GM12864 (cell line): ENCODE measurements around the gene ADA.

Experiments used
- DNase-seq: peaks from one replicate; pipeline ENCODE4 v3.0.0-alpha.2; 2011; ENCODE audit warnings: low read depth
- H3K4me3 ChIP-seq: 2 replicates; pipeline ENCODE4 v1.5.1; 2011; ENCODE audit warnings: mild to moderate bottlenecking, low read depth, low read length, control low read depth
- TF ChIP-seq, protein P1 (sequence below): IDR thresholded peaks from 2 replicates; pipeline ENCODE4 v1.5.1; 2011; ENCODE audit warnings: low read depth, mild to moderate bottlenecking, moderate library complexity, low read length, control low read depth, inconsistent platforms; ENCODE audit errors: missing control alignments

ADA gene

DNA sequence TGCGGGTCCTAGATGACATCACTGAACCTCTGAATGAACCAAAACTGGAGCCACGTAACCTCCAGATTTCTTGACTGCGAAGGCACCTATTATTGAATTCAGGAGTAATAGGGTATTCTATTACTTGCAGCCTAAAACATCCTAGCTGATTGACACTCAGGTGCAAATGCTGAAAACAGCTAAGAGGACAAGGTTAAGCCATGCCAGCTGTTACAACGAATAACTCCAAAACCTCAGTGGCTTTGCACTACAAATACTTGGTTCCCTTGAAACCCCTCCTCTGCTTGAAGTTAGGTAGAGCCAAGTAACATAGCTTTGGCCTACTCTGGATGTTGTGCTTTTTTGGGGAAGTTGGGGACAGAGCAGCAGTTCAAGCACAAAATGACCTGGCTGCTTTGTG is 42.7 kb upstream of the ADA start:
- no peak overlapping the region for H3K4me3 ChIP-seq
- TF ChIP-seq, protein P1, sequence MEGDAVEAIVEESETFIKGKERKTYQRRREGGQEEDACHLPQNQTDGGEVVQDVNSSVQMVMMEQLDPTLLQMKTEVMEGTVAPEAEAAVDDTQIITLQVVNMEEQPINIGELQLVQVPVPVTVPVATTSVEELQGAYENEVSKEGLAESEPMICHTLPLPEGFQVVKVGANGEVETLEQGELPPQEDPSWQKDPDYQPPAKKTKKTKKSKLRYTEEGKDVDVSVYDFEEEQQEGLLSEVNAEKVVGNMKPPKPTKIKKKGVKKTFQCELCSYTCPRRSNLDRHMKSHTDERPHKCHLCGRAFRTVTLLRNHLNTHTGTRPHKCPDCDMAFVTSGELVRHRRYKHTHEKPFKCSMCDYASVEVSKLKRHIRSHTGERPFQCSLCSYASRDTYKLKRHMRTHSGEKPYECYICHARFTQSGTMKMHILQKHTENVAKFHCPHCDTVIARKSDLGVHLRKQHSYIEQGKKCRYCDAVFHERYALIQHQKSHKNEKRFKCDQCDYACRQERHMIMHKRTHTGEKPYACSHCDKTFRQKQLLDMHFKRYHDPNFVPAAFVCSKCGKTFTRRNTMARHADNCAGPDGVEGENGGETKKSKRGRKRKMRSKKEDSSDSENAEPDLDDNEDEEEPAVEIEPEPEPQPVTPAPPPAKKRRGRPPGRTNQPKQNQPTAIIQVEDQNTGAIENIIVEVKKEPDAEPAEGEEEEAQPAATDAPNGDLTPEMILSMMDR = no peak
- DNase-seq = no peak

DNA sequence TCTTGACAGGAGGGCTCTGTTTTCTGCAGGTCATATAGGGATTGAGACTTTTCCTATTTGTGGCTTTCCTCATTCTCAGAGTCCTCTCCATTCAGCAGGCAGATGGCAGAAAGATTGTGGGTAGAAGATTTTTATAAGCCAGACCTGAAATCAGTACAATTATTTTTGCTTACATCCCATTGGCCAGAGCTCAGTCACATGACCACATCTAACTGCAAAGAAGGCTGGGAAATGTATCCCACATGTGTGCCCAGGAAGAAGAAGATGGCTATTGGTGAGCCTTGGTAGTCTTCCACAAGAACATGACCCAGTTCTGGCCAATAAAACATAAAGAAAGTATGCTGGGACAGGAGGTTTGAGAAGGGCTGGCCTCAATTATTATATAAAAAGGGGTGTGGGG is 42.1 kb upstream of the ADA start:
- no peak overlapping the region for H3K4me3 ChIP-seq
- TF ChIP-seq, protein P1 = no peak
- DNase-seq = no peak

DNA sequence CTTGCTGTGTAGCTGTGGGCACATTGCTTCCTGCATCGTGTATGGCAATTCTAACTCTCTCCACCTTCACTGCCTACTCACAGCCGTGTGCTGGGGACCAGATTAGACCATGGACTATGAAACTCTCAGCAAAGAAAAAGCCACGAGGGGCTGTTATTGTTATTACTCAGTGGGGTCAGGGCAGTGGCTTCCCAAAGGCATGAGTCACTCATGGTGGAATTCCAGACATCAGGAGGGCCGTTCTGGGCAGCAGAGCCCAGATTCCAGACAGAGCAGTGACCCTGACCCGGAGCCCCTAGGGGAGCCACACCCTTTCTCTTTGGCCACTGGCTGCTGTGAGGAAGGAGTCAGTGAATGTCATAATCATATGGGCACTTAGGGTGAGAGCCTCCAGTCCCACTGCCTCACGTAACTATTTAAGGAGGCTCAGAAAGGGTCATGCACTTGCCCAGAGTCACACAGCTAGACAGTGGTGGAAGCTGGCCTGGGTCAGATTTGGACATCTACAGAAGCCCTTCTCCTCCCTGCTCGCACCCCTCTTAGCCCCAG is 41.5 kb upstream of the ADA start:
- no peak overlapping the region for H3K4me3 ChIP-seq
- no peak for DNase-seq
- TF ChIP-seq, protein P1 = no peak

DNA sequence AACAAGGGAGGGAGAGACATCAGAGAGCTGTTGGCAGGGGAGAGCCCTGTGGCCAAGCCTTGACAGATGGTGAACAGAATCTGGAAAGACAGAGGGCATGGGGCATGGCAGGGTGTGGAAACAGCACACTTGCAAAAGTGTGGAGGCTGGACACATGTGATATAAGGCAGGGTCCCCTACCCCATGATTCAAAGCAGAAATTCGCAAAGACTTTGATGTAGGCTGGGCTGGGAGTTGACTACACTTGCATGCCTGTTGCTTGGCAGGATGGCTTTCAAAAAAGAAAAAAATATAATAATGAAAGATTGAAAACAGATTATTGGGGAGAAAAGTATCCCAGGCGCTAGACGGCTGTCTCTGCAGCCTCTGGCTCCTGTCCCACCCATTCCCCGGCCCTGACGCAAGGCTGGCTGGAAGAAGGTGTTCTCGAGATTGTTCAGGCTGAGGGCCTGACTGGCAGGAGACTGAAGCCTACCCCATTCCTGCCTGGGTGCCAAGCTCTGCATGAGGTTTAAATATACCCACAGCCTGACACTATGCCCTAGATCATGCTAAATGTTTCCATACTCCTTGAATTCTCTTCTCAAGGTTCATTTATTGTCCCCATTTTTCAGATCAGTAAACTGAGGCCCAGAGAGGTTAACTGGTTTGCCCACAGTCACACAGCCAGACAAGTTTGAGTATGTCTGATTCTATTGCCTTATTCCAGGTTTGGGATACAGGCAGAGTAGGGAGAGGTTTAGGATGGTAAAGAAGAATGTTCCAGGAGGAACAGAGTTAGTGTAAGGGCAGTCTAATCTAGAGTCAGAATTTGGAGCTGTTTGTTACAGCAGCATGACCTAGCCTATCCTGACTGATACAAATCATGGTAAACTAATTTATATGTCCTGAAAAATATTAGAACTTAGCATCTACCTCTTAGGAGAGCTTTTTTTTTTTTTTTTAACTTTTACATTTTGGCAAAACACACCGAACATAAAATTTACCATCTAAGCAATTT is 40.2 kb upstream of the ADA start:
- TF ChIP-seq, protein P1 = no peak

DNA sequence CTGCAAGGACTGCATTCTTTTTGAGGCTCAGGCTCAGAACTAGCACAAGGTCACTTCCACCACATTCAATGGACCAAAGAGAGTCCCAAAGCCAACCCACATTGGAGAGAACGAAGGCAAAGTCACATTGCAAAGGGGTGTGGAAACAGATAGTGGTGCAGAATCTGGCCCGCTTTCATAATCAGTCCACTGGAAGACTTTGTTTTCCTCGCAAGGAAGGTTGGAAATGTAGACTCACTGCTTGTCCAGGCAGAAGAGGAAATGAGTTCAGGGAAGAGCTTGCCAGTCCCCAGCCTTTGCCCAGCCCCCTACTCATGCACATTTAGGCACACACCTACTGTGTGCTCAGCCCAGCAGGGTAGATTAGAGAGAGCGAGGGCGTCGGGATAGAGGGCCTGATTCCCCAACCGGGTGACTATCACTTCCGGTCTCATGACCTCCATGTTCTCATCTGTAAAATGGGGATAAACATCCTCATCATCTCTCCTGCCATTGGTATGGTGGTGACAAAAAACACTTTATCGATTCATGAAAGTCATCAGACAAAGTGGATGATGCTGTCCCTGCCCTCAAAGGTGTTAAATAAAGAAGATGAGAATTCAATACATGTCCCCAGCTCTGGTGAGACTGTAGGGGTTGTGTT is 39.4 kb upstream of the ADA start:
- no peak overlapping the region for H3K4me3 ChIP-seq
- TF ChIP-seq, protein P1 = no peak
- DNase-seq = no peak

More for the DNA sequence above, 40.2 kb upstream of the ADA start:
- no peak overlapping the region for H3K4me3 ChIP-seq
- DNase-seq = no peak

DNA sequence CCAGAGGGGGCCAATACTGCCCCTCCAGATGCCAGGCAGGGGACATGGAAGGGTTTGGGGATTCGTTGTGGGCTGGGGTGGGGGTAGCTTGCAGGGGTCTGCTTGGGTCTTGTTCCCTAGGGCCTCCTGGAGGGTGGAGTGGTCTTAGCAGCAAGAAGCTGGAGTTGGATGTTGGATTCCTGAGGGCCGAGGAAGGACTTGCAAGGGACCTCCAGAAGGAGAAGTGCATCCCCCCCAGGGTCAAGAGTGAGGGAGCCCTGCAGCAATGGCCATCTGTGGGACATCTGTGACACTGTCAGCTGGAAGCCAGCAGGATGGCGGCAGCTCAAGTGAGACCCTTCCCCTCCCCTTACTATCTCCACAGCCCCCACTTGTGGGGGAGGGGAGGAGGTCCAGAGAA is 38.3 kb upstream of the ADA start:
- no peak overlapping the region for H3K4me3 ChIP-seq
- no peak for DNase-seq
- TF ChIP-seq, protein P1 = no peak
